ENCODE data around the gene MAMDC4. TPM values are rescaled to one million over a fixed set of nuclear protein-coding genes. Genes with fewer than 3 reads are reported as not detected.

The MAMDC4 gene
- total RNA-seq, 1 donor from 2014 or later, result 13.4 TPM

- Histone ChIP-seq H3K4me1 (peaks cover 27% of the 10 kb centered on the region), H3K36me3 (peaks cover 18% of the 10 kb centered on the region), H3K4me3 (no peak overlapping the region), H3K27ac (replicated peaks) (no peak overlapping the region), H3K9me3 (replicated peaks) (no peaks in the 10 kb centered on the region), H3K27me3 (ENCODE audit: low read depth) (no peaks in the 10 kb centered on the region)
- peak; percentile 12 for DNase-seq
- TF ChIP-seq CTCF (IDR thresholded peaks at IDR 0.05; ENCODE audit: borderline replicate concordance), result no peak
- intact Hi-C loops (cut with micrococcal nuclease), result no loop called here
Measured at GRCh38 chr9:136857166-136857565, 5.0 kb downstream of the MAMDC4 start.

GRCh38 chr9:136857581-136858412 lies 5.7 kb downstream of the MAMDC4 start:
- H3K27ac ChIP-seq (replicated peaks), result no peak overlapping the region
- peaks cover 26% of the 10 kb centered on the region for H3K4me1 ChIP-seq
- peak; percentile 14 for DNase-seq
- intact Hi-C loops (cut with micrococcal nuclease), result no loop called here
- no peaks in the 10 kb centered on the region for H3K27me3 ChIP-seq (ENCODE audit: low read depth)
- peaks cover 24% of the 10 kb centered on the region for H3K36me3 ChIP-seq
- TF ChIP-seq CTCF (IDR thresholded peaks at IDR 0.05; ENCODE audit: borderline replicate concordance), result no peak
- H3K4me3 ChIP-seq, result no peak overlapping the region
- no peaks in the 10 kb centered on the region for H3K9me3 ChIP-seq (replicated peaks)

GRCh38 chr9:136858452-136858843 lies 6.3 kb downstream of the MAMDC4 start:
- no peak for DNase-seq
- H3K27ac ChIP-seq (replicated peaks), result peak overlapping the region; percentile 63
- no peaks in the 10 kb centered on the region for H3K9me3 ChIP-seq (replicated peaks)
- H3K4me1 ChIP-seq, result peaks cover 28% of the 10 kb centered on the region
- H3K4me3 ChIP-seq, result no peak overlapping the region
- no peaks in the 10 kb centered on the region for H3K27me3 ChIP-seq (ENCODE audit: low read depth)
- peaks cover 31% of the 10 kb centered on the region for H3K36me3 ChIP-seq
- no peak for TF ChIP-seq CTCF (IDR thresholded peaks at IDR 0.05; ENCODE audit: borderline replicate concordance)
- intact Hi-C loops (cut with micrococcal nuclease), result no loop called here

- Histone ChIP-seq H3K36me3 (peaks cover 37% of the 10 kb centered on the region), H3K27me3 (ENCODE audit: low read depth) (no peaks in the 10 kb centered on the region)
Measured at GRCh38 chr9:136858844-136859757, 7.0 kb downstream of the MAMDC4 start.

More at GRCh38 chr9:136858844-136859757, 7.0 kb downstream of the MAMDC4 start:
- DNase-seq, result peak; percentile 73
- no peak for TF ChIP-seq CTCF (IDR thresholded peaks at IDR 0.05; ENCODE audit: borderline replicate concordance)
- no peak overlapping the region for H3K4me3 ChIP-seq
- intact Hi-C loops (cut with micrococcal nuclease), result no loop called here
- H3K4me1 ChIP-seq, result peaks cover 33% of the 10 kb centered on the region
- no peaks in the 10 kb centered on the region for H3K9me3 ChIP-seq (replicated peaks)
- peak overlapping the region; percentile 63 for H3K27ac ChIP-seq (replicated peaks)
